ENCODE measurements around the gene VGF.

The VGF gene

GRCh38 chr7:101169838-101170551, 4.6 kb upstream of the VGF start:
- Histone ChIP-seq H3K18ac (ENCODE audit: low read length) (no peak overlapping the region), H3K9me3 (ENCODE audit: insufficient read depth, low read depth, low read length) (peaks cover 12% of the 10 kb centered on the region), H3K4me1 (ENCODE audit: control insufficient read depth in 1 of 2, insufficient read depth in 2 of 2, low read length in 2 of 2) (peaks cover 28 to 38% of the 10 kb centered on the region in 2 experiments), H2AFZ (ENCODE audit: insufficient read depth, low read length, poor library complexity) (no peak overlapping the region), H3K9ac (ENCODE audit: low read length) (no peak overlapping the region), H2BK120ac (ENCODE audit: insufficient read depth, low read length, poor library complexity) (no peak overlapping the region), H3K36me3 (ENCODE audit: control insufficient read depth in 1 of 2, insufficient read depth in 2 of 2, low read length in 2 of 2) (no peaks in the 10 kb centered on the region), H2AK5ac (ENCODE audit: low read length) (no peak overlapping the region), H3K4ac (ENCODE audit: low read depth, low read length) (no peak overlapping the region), H3K4me2 (ENCODE audit: low read length) (peak overlapping the region; percentile 15), H4K91ac (ENCODE audit: low read depth, low read length) (no peak overlapping the region), H3K14ac (ENCODE audit: low read length) (no peak overlapping the region), H3K23ac (ENCODE audit: low read length) (no peak overlapping the region), H3K79me2 (ENCODE audit: control insufficient read depth, insufficient read depth, low read length, poor library complexity) (no peaks in the 10 kb centered on the region), H2BK5ac (ENCODE audit: low read depth, low read length, poor library complexity) (no peak overlapping the region), H3K79me1 (ENCODE audit: low read length) (no peaks in the 10 kb centered on the region), H3K27me3 (ENCODE audit: insufficient read depth, low read length) (peaks cover 57% of the 10 kb centered on the region), H4K8ac (ENCODE audit: low read depth, low read length) (no peak overlapping the region), H4K12ac (ENCODE audit: low read depth, low read length) (no peak overlapping the region), H3K4me3 (ENCODE audit: low read depth, low read length) (no peak overlapping the region), H3K27ac (ENCODE audit: low read depth, low read length) (no peak overlapping the region), H2BK12ac (ENCODE audit: low read length) (no peak overlapping the region)
- WGBS (ENCODE audit: extremely low coverage, insufficient coverage, insufficient read length): no CpG with 5 or more reads among the region's 33 CpGs
- peak; percentile 40 to 74 for DNase-seq

- peaks cover 35 to 45% of the 10 kb centered on the region in 2 experiments for H3K4me1 ChIP-seq (ENCODE audit: control insufficient read depth in 1 of 2, insufficient read depth in 2 of 2, low read length in 2 of 2)
These were observed 3.9 kb upstream of the VGF start for GRCh38 chr7:101169110-101169837.

GRCh38 chr7:101168412-101169049, 3.2 kb upstream of the VGF start:
- Histone ChIP-seq H3K27ac (ENCODE audit: low read depth, low read length) (no peak overlapping the region), H4K91ac (ENCODE audit: low read depth, low read length) (no peak overlapping the region), H3K18ac (ENCODE audit: low read length) (no peak overlapping the region), H4K12ac (ENCODE audit: low read depth, low read length) (no peak overlapping the region), H4K8ac (ENCODE audit: low read depth, low read length) (no peak overlapping the region), H2AK5ac (ENCODE audit: low read length) (no peak overlapping the region), H3K9ac (ENCODE audit: low read length) (no peak overlapping the region), H3K36me3 (ENCODE audit: control insufficient read depth in 1 of 2, insufficient read depth in 2 of 2, low read length in 2 of 2) (no peaks in the 10 kb centered on the region), H3K27me3 (ENCODE audit: insufficient read depth, low read length) (peaks cover 46% of the 10 kb centered on the region), H3K4me2 (ENCODE audit: low read length) (no peak overlapping the region), H3K4ac (ENCODE audit: low read depth, low read length) (no peak overlapping the region), H3K4me3 (ENCODE audit: low read depth, low read length) (no peak overlapping the region), H2AFZ (ENCODE audit: insufficient read depth, low read length, poor library complexity) (no peak overlapping the region), H2BK12ac (ENCODE audit: low read length) (no peak overlapping the region), H3K79me1 (ENCODE audit: low read length) (no peaks in the 10 kb centered on the region), H2BK5ac (ENCODE audit: low read depth, low read length, poor library complexity) (no peak overlapping the region), H3K14ac (ENCODE audit: low read length) (no peak overlapping the region), H3K9me3 (ENCODE audit: insufficient read depth, low read depth, low read length) (peaks cover 4% of the 10 kb centered on the region), H2BK120ac (ENCODE audit: insufficient read depth, low read length, poor library complexity) (no peak overlapping the region), H3K79me2 (ENCODE audit: control insufficient read depth, insufficient read depth, low read length, poor library complexity) (no peaks in the 10 kb centered on the region), H3K4me1 (ENCODE audit: control insufficient read depth in 1 of 2, insufficient read depth in 2 of 2, low read length in 2 of 2) (peaks cover 42 to 52% of the 10 kb centered on the region in 2 experiments), H3K23ac (ENCODE audit: low read length) (no peak overlapping the region)
- DNase-seq: no peak
- WGBS (ENCODE audit: extremely low coverage, insufficient coverage, insufficient read length): no CpG with 5 or more reads among the region's 6 CpGs

More at GRCh38 chr7:101169110-101169837, 3.9 kb upstream of the VGF start:
- H3K9ac ChIP-seq (ENCODE audit: low read length): no peak overlapping the region
- no peak overlapping the region for H2BK5ac ChIP-seq (ENCODE audit: low read depth, low read length, poor library complexity)
- H2BK120ac ChIP-seq (ENCODE audit: insufficient read depth, low read length, poor library complexity): no peak overlapping the region
- H2BK12ac ChIP-seq (ENCODE audit: low read length): no peak overlapping the region
- no peaks in the 10 kb centered on the region for H3K79me1 ChIP-seq (ENCODE audit: low read length)
- H2AFZ ChIP-seq (ENCODE audit: insufficient read depth, low read length, poor library complexity): no peak overlapping the region
- DNase-seq: no peak
- no peaks in the 10 kb centered on the region for H3K36me3 ChIP-seq (ENCODE audit: control insufficient read depth in 1 of 2, insufficient read depth in 2 of 2, low read length in 2 of 2)
- peaks cover 9% of the 10 kb centered on the region for H3K9me3 ChIP-seq (ENCODE audit: insufficient read depth, low read depth, low read length)
- H3K4me3 ChIP-seq (ENCODE audit: low read depth, low read length): no peak overlapping the region
- H3K4me2 ChIP-seq (ENCODE audit: low read length): peak overlapping the region; percentile 15
- no peak overlapping the region for H3K23ac ChIP-seq (ENCODE audit: low read length)
- H3K14ac ChIP-seq (ENCODE audit: low read length): no peak overlapping the region
- H2AK5ac ChIP-seq (ENCODE audit: low read length): no peak overlapping the region
- no peak overlapping the region for H4K91ac ChIP-seq (ENCODE audit: low read depth, low read length)
- H3K4ac ChIP-seq (ENCODE audit: low read depth, low read length): no peak overlapping the region
- H3K18ac ChIP-seq (ENCODE audit: low read length): no peak overlapping the region
- no peak overlapping the region for H4K12ac ChIP-seq (ENCODE audit: low read depth, low read length)
- H4K8ac ChIP-seq (ENCODE audit: low read depth, low read length): no peak overlapping the region
- H3K27me3 ChIP-seq (ENCODE audit: insufficient read depth, low read length): peaks cover 53% of the 10 kb centered on the region
- H3K27ac ChIP-seq (ENCODE audit: low read depth, low read length): no peak overlapping the region
- H3K79me2 ChIP-seq (ENCODE audit: control insufficient read depth, insufficient read depth, low read length, poor library complexity): no peaks in the 10 kb centered on the region
- WGBS (ENCODE audit: extremely low coverage, insufficient coverage, insufficient read length): no CpG with 5 or more reads among the region's 18 CpGs

GRCh38 chr7:101167645-101168411, 2.5 kb upstream of the VGF start:
- no peaks in the 10 kb centered on the region for H3K36me3 ChIP-seq (ENCODE audit: control insufficient read depth in 1 of 2, insufficient read depth in 2 of 2, low read length in 2 of 2)
- no peak overlapping the region for H2BK120ac ChIP-seq (ENCODE audit: insufficient read depth, low read length, poor library complexity)
- no peak overlapping the region for H2AK5ac ChIP-seq (ENCODE audit: low read length)
- H3K9me3 ChIP-seq (ENCODE audit: insufficient read depth, low read depth, low read length): peaks cover 4% of the 10 kb centered on the region
- WGBS (ENCODE audit: extremely low coverage, insufficient coverage, insufficient read length): no CpG with 5 or more reads among the region's 12 CpGs
- H3K23ac ChIP-seq (ENCODE audit: low read length): no peak overlapping the region
- H3K4me2 ChIP-seq (ENCODE audit: low read length): no peak overlapping the region
- peaks cover 39% of the 10 kb centered on the region for H3K27me3 ChIP-seq (ENCODE audit: insufficient read depth, low read length)
- H3K4me1 ChIP-seq (ENCODE audit: control insufficient read depth in 1 of 2, insufficient read depth in 2 of 2, low read length in 2 of 2): peaks cover 43 to 57% of the 10 kb centered on the region in 2 experiments
- H3K4ac ChIP-seq (ENCODE audit: low read depth, low read length): no peak overlapping the region
- H2BK5ac ChIP-seq (ENCODE audit: low read depth, low read length, poor library complexity): no peak overlapping the region
- no peak overlapping the region for H3K9ac ChIP-seq (ENCODE audit: low read length)
- no peak overlapping the region for H2AFZ ChIP-seq (ENCODE audit: insufficient read depth, low read length, poor library complexity)
- no peak overlapping the region for H4K8ac ChIP-seq (ENCODE audit: low read depth, low read length)
- no peak overlapping the region for H4K91ac ChIP-seq (ENCODE audit: low read depth, low read length)
- H3K79me1 ChIP-seq (ENCODE audit: low read length): peaks cover 2% of the 10 kb centered on the region
- H3K79me2 ChIP-seq (ENCODE audit: control insufficient read depth, insufficient read depth, low read length, poor library complexity): no peaks in the 10 kb centered on the region
- H4K12ac ChIP-seq (ENCODE audit: low read depth, low read length): no peak overlapping the region
- no peak overlapping the region for H3K18ac ChIP-seq (ENCODE audit: low read length)
- H3K4me3 ChIP-seq (ENCODE audit: low read depth, low read length): no peak overlapping the region
- no peak for DNase-seq
- H2BK12ac ChIP-seq (ENCODE audit: low read length): no peak overlapping the region
- no peak overlapping the region for H3K14ac ChIP-seq (ENCODE audit: low read length)
- H3K27ac ChIP-seq (ENCODE audit: low read depth, low read length): no peak overlapping the region

Data from trophoblast cell (in vitro differentiated cells and primary cell).